Tibial artery (tissue), 4 donors: Measurements from ENCODE around the gene CACNG3.

Experiments used
- DNase-seq, 2 donors: peaks; one replicate each; pipeline ENCODE4 v3.0.0-alpha.2; 2019
- H3K27ac ChIP-seq, 2 donors: fragments of 200-600 bp; sonication (generic) in 1 of 2; 1 replicate in 1 of 2; 2 replicates in 1 of 2; pipeline ENCODE4 v1.5.1; 2018 to 2019; ENCODE audit warnings: mild to moderate bottlenecking in 1 of 2
- H3K27me3 ChIP-seq, 2 donors: fragments of 200-600 bp; sonication (generic) in 1 of 2; one replicate each; pipeline versions ENCODE4 v1.5.1 to v1.6.0; 2016 to 2019
- H3K36me3 ChIP-seq, 3 donors: fragments of 200-600 bp; sonication (generic) in 2 of 3; one replicate each; pipeline ENCODE4 v1.5.1; 2016 to 2019; ENCODE audit warnings: mild to moderate bottlenecking in 2 of 3
- H3K4me1 ChIP-seq, 4 donors: fragments of 200-600 bp; sonication (generic) in 2 of 4; 1 replicate in 3 of 4; 2 replicates in 1 of 4; pipeline ENCODE4 v1.5.1; 2016 to 2019
- H3K4me3 ChIP-seq, 2 donors: fragments of 200-600 bp; sonication (generic) in 1 of 2; 1 replicate in 1 of 2; 2 replicates in 1 of 2; pipeline ENCODE4 v1.5.1; 2018 to 2019; ENCODE audit warnings: mild to moderate bottlenecking in 2 of 2
- H3K9me3 ChIP-seq, 3 donors: fragments of 200-600 bp; sonication (generic) in 1 of 3; one replicate each; pipeline ENCODE4 v1.5.1; 2016 to 2019
- intact Hi-C: fragments of 100-400 bp; cut with DNase I; formaldehyde crosslinking; loops from one replicate; pipeline ENCODE4 v1.15.0; 2023; ENCODE audit warnings: low total_unique reads
- TF ChIP-seq, protein P1 (sequence below), 2 experiments: fragments of 200-600 bp in 1 of 2; fragments of 450-650 bp in 1 of 2; IDR thresholded peaks; one replicate each; pipeline ENCODE4 v1.5.1; 2017 to 2019; ENCODE audit warnings: antibody characterized with exemption in 2 of 2, mild to moderate bottlenecking in 1 of 2, moderate library complexity in 1 of 2

CACNG3 gene

DNA sequence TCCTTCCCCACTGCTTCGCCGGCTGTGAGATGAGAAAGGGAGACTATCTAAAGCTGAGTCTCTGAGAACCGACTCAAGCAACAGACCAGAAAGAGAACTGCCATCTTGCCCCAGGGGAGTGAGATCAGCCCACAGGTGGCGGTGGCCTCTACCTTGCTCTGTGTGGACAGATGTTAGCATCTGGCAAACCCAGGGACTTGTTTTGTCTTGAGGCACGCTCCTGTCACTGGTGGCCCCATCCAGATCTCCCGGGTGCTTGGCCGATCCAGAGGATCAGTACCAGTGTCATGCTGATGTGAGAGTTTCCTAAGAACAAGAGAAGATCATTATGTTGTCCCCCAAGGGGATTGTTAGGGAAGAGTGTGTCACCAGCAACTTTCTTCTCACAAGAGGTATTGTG is 101.4 kb downstream of the CACNG3 start:
- Histone ChIP-seq H3K36me3 (no peaks in the 10 kb centered on the region), H3K27me3 (no peaks in the 10 kb centered on the region), H3K27ac (no peak overlapping the region), H3K4me3 (no peak overlapping the region), H3K4me1 (no peaks in the 10 kb centered on the region), H3K9me3 (no peaks in the 10 kb centered on the region)
- DNase-seq: no peak
- intact Hi-C loops: no loop called here
- TF ChIP-seq, protein P1, sequence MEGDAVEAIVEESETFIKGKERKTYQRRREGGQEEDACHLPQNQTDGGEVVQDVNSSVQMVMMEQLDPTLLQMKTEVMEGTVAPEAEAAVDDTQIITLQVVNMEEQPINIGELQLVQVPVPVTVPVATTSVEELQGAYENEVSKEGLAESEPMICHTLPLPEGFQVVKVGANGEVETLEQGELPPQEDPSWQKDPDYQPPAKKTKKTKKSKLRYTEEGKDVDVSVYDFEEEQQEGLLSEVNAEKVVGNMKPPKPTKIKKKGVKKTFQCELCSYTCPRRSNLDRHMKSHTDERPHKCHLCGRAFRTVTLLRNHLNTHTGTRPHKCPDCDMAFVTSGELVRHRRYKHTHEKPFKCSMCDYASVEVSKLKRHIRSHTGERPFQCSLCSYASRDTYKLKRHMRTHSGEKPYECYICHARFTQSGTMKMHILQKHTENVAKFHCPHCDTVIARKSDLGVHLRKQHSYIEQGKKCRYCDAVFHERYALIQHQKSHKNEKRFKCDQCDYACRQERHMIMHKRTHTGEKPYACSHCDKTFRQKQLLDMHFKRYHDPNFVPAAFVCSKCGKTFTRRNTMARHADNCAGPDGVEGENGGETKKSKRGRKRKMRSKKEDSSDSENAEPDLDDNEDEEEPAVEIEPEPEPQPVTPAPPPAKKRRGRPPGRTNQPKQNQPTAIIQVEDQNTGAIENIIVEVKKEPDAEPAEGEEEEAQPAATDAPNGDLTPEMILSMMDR (IDR thresholded peaks at IDR 0.05): no peak

DNA sequence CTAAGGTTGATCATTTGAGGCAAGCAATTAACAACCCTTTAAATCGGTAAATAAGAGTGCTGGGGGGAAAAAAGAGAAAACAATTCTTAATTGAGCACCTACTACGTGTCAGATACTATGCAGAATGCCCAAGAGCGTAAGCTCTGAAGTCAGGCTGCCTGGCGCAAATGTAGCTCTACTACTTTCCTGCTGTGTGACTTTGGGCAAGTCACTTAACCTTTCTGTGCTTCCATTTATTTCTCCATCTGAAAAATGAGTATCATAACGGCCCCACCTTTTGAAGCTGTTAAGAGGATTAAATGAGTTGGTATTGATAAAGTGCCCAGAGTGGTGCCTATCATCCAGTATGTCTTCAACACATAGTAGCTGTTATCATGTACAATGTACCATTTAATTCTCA is 102.0 kb downstream of the CACNG3 start:
- Histone ChIP-seq H3K27ac (no peak overlapping the region), H3K4me1 (no peaks in the 10 kb centered on the region), H3K27me3 (no peaks in the 10 kb centered on the region), H3K4me3 (no peak overlapping the region), H3K36me3 (no peaks in the 10 kb centered on the region), H3K9me3 (no peaks in the 10 kb centered on the region)
- TF ChIP-seq, protein P1 (IDR thresholded peaks at IDR 0.05): no peak
- intact Hi-C loops: no loop called here
- no peak for DNase-seq

DNA sequence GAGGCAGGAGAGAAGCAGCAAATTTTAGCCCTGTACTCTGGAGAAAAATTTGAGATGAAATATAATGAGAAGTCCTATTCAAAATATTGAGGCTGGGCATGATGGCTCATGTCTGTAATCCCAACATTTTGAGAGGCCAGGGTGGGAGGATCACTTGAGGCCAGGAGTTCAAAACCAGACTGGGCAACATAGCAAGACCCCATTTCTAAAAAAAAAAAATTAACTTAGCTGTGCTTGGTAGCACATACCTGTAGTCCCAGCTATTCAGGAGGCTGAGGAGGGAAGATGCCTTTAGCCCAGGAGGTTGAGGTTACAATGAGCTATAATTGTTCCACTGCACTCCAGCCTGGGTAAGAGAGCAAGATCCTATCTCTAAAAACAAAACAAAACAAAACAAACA is 103.4 kb downstream of the CACNG3 start:
- H3K4me1 ChIP-seq: no peaks in the 10 kb centered on the region
- intact Hi-C loops: no loop called here
- no peaks in the 10 kb centered on the region for H3K27me3 ChIP-seq
- no peaks in the 10 kb centered on the region for H3K36me3 ChIP-seq
- no peak overlapping the region for H3K27ac ChIP-seq
- DNase-seq: no peak
- no peak overlapping the region for H3K4me3 ChIP-seq
- TF ChIP-seq, protein P1 (IDR thresholded peaks at IDR 0.05): no peak
- no peaks in the 10 kb centered on the region for H3K9me3 ChIP-seq

DNA sequence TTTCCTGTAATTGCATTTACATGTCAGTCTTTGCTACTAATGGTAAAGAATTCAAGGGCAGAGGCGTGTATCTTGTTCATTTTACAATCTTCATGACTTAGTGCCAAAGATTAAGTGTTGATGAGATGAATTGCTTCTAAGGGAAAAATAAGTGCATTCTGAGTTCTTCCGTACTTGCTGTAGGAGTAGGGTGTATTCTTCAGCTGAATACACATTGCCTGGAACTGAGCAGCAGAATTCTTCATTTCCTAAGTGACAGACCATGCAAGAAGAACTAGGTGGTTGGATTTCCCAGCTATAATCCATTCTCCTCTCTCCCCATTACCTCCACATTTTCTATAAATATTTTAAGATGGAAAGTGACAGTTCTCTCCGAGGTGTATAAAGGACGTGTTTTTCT is 104.8 kb downstream of the CACNG3 start:
- Histone ChIP-seq H3K27me3 (no peaks in the 10 kb centered on the region), H3K4me1 (no peaks in the 10 kb centered on the region), H3K36me3 (no peaks in the 10 kb centered on the region), H3K4me3 (no peak overlapping the region), H3K9me3 (no peaks in the 10 kb centered on the region), H3K27ac (no peak overlapping the region)
- TF ChIP-seq, protein P1 (IDR thresholded peaks at IDR 0.05): no peak
- intact Hi-C loops: no loop called here
- DNase-seq: no peak

DNA sequence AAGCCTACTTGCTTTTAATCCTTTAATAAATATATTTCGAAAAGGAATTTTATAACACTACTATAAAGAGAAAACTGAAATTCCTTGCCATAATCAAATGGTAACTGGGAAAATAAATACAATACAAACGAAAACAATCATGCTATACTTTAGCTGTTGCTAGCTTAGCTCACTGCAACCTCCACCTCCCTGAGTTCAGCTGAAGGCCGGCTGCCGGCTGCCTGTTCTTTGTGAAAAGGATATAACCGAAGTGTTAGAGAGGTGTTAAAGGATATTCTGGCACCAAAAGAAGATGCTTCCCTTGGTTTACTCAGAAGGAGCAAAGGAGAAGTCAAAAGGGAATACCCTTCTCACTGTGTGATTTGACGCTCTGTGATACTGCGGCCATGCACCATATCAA is 108.5 kb downstream of the CACNG3 start:
- TF ChIP-seq, protein P1 (IDR thresholded peaks at IDR 0.05): no peak
- H3K27ac ChIP-seq: no peak overlapping the region
- no peaks in the 10 kb centered on the region for H3K27me3 ChIP-seq
- intact Hi-C loops: no loop called here
- H3K36me3 ChIP-seq: no peaks in the 10 kb centered on the region
- H3K9me3 ChIP-seq: no peaks in the 10 kb centered on the region
- no peak for DNase-seq
- H3K4me3 ChIP-seq: no peak overlapping the region
- H3K4me1 ChIP-seq: no peaks in the 10 kb centered on the region

DNA sequence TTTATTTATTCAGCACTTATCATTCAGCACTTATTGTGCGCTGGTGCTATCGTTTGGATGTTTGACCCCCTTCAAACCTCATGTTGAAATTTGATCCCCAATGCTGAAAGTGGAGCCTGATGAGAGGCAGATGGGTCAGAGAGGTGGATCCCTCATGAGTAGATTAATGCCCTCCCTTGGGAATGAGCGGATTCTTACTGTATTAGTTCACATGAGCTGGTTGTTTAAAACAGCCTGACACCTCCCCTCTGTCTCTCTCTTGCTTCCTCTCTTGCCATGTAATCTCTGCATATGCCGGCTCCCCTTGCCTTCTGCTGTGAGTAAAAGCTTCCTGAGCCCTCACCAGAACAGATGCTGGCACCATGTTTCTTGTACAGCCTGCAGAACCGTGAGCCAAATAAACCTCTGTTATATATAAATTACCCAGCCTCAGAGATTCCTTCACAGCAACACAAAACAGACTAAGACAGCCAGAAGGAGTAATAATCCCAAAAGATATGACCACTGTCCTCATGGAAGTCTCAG is 111.1 kb downstream of the CACNG3 start:
- Histone ChIP-seq H3K4me1 (no peaks in the 10 kb centered on the region), H3K27ac (no peak overlapping the region), H3K27me3 (no peaks in the 10 kb centered on the region), H3K36me3 (no peaks in the 10 kb centered on the region), H3K9me3 (peaks cover 0 to 13% (median 0%) of the 10 kb centered on the region in 3 donors), H3K4me3 (no peak overlapping the region)
- no peak for DNase-seq
- TF ChIP-seq, protein P1 (IDR thresholded peaks at IDR 0.05): no peak
- intact Hi-C loops: no loop called here
